Trophoblast cell (in vitro differentiated cells and primary cell): Measurements from ENCODE around the gene ZNF678.
"Not testable (repeated sequence)": the region's sequence is repeated elsewhere in the genome, so short reads cannot be mapped to it uniquely, and the experiment has no call there.

Source experiments
- DNase-seq, 2 donors: peaks; one replicate each; pipeline ENCODE4 v3.0.0-alpha.2; 2016
- H2AFZ ChIP-seq: 2 replicates; pipeline ENCODE4 v1.6.1; 2013; ENCODE audit warnings: low read length, moderate library complexity, mild to moderate bottlenecking; ENCODE audit not compliant: insufficient read depth, poor library complexity
- H2AK5ac ChIP-seq: 2 replicates; pipeline ENCODE4 v1.6.1; 2013; ENCODE audit warnings: mild to moderate bottlenecking, low read length
- H2BK120ac ChIP-seq: 2 replicates; pipeline ENCODE4 v1.6.1; 2013; ENCODE audit warnings: low read length, mild to moderate bottlenecking, moderate library complexity; ENCODE audit not compliant: insufficient read depth, poor library complexity
- H2BK12ac ChIP-seq: 2 replicates; pipeline ENCODE4 v1.6.1; 2013; ENCODE audit warnings: mild to moderate bottlenecking, low read length, moderate library complexity
- H2BK5ac ChIP-seq: 2 replicates; pipeline ENCODE4 v1.6.1; 2013; ENCODE audit warnings: low read length, low read depth, moderate library complexity, mild to moderate bottlenecking; ENCODE audit not compliant: poor library complexity
- H3K14ac ChIP-seq: 2 replicates; pipeline ENCODE4 v1.6.1; 2013; ENCODE audit warnings: mild to moderate bottlenecking, low read length
- H3K18ac ChIP-seq: 2 replicates; pipeline ENCODE4 v1.6.1; 2013; ENCODE audit warnings: mild to moderate bottlenecking, low read length
- H3K23ac ChIP-seq: 2 replicates; pipeline ENCODE4 v1.6.1; 2013; ENCODE audit warnings: low read length
- H3K27ac ChIP-seq: 2 replicates; pipeline ENCODE4 v1.5.1; 2013; ENCODE audit warnings: low read depth, mild to moderate bottlenecking, inconsistent platforms, low read length, moderate library complexity
- H3K27me3 ChIP-seq: 2 replicates; pipeline ENCODE4 v1.6.1; 2013; ENCODE audit warnings: inconsistent platforms, mild to moderate bottlenecking, low read length, moderate library complexity; ENCODE audit not compliant: insufficient read depth
- H3K36me3 ChIP-seq, 2 experiments: 1 replicate in 1 of 2; 2 replicates in 1 of 2; pipeline ENCODE4 v1.6.1; 2013; ENCODE audit warnings: low read length in 2 of 2, mild to moderate bottlenecking in 2 of 2, moderate library complexity in 1 of 2; ENCODE audit not compliant: insufficient read depth in 2 of 2, control insufficient read depth in 1 of 2
- H3K4ac ChIP-seq: 2 replicates; pipeline ENCODE4 v1.6.1; 2013; ENCODE audit warnings: low read depth, mild to moderate bottlenecking, low read length, moderate library complexity
- H3K4me1 ChIP-seq, 2 experiments: 1 replicate in 1 of 2; 2 replicates in 1 of 2; pipeline ENCODE4 v1.6.1; 2013; ENCODE audit warnings: low read length in 2 of 2, mild to moderate bottlenecking in 2 of 2, moderate library complexity in 1 of 2; ENCODE audit not compliant: insufficient read depth in 2 of 2, control insufficient read depth in 1 of 2
- H3K4me2 ChIP-seq: 2 replicates; pipeline ENCODE4 v1.6.1; 2013; ENCODE audit warnings: inconsistent platforms, mild to moderate bottlenecking, low read length, moderate library complexity
- H3K4me3 ChIP-seq: 2 replicates; pipeline ENCODE4 v1.5.1; 2013; ENCODE audit warnings: mild to moderate bottlenecking, low read depth, low read length, inconsistent platforms
- H3K79me1 ChIP-seq: one replicate; pipeline ENCODE4 v1.6.1; 2013; ENCODE audit warnings: low read length
- H3K79me2 ChIP-seq: 2 replicates; pipeline ENCODE4 v1.6.1; 2013; ENCODE audit warnings: low read length, mild to moderate bottlenecking; ENCODE audit not compliant: control insufficient read depth, insufficient read depth, poor library complexity
- H3K9ac ChIP-seq: 2 replicates; pipeline ENCODE4 v1.6.1; 2013; ENCODE audit warnings: mild to moderate bottlenecking, low read length
- H3K9me3 ChIP-seq: 2 replicates; pipeline ENCODE4 v1.6.1; 2013; ENCODE audit warnings: low read depth, mild to moderate bottlenecking, control low read depth, inconsistent platforms, low read length; ENCODE audit not compliant: insufficient read depth
- H4K12ac ChIP-seq: 2 replicates; pipeline ENCODE4 v1.6.1; 2013; ENCODE audit warnings: low read depth, mild to moderate bottlenecking, low read length, moderate library complexity
- H4K8ac ChIP-seq: 2 replicates; pipeline ENCODE4 v1.6.1; 2013; ENCODE audit warnings: low read depth, mild to moderate bottlenecking, low read length, moderate library complexity
- H4K91ac ChIP-seq: one replicate; pipeline ENCODE4 v1.6.1; 2013; ENCODE audit warnings: low read depth, mild to moderate bottlenecking, low read length, moderate library complexity
- WGBS: extraction: QIAGEN DNeasy Blood & Tissue Kit; methylation state at CpG from one replicate; pipeline ENCODE4 v1.1.7; 2013; ENCODE audit warnings: missing lambda C conversion rate; ENCODE audit not compliant: insufficient read length, insufficient coverage; ENCODE audit errors: extremely low coverage; 5-methylcytosine and 5-hydroxymethylcytosine counted together

Gene ZNF678

GRCh38 chr1:227548448-227548847 lies 14.9 kb upstream of the ZNF678 start:
- no peak overlapping the region for H3K14ac ChIP-seq
- no peak overlapping the region for H2AFZ ChIP-seq
- no peaks in the 10 kb centered on the region for H3K4me1 ChIP-seq
- H3K23ac ChIP-seq: no peak overlapping the region
- H3K9me3 ChIP-seq: peaks cover 13% of the 10 kb centered on the region
- H4K8ac ChIP-seq: no peak overlapping the region
- no peak overlapping the region for H2BK120ac ChIP-seq
- H3K36me3 ChIP-seq: no peaks in the 10 kb centered on the region
- H4K91ac ChIP-seq: no peak overlapping the region
- no peak overlapping the region for H2BK12ac ChIP-seq
- no peak overlapping the region for H3K27ac ChIP-seq
- H3K79me1 ChIP-seq: no peaks in the 10 kb centered on the region
- H3K4ac ChIP-seq: no peak overlapping the region
- no peak overlapping the region for H3K4me3 ChIP-seq
- no peaks in the 10 kb centered on the region for H3K79me2 ChIP-seq
- no peak for DNase-seq
- no CpG with 5 or more reads among the region's 3 CpGs for WGBS
- no peak overlapping the region for H4K12ac ChIP-seq
- H3K27me3 ChIP-seq: no peaks in the 10 kb centered on the region
- H3K18ac ChIP-seq: no peak overlapping the region
- no peak overlapping the region for H3K9ac ChIP-seq
- H2BK5ac ChIP-seq: no peak overlapping the region
- no peak overlapping the region for H2AK5ac ChIP-seq
- no peak overlapping the region for H3K4me2 ChIP-seq

- Histone ChIP-seq H3K79me1 (no peaks in the 10 kb centered on the region), H3K18ac (no peak overlapping the region), H3K23ac (no peak overlapping the region), H4K12ac (no peak overlapping the region), H2AFZ (no peak overlapping the region), H3K4me1 (no peaks in the 10 kb centered on the region), H4K91ac (no peak overlapping the region), H3K36me3 (no peaks in the 10 kb centered on the region), H3K14ac (no peak overlapping the region), H2BK120ac (no peak overlapping the region), H3K9me3 (peaks cover 13% of the 10 kb centered on the region), H3K4ac (no peak overlapping the region), H2BK5ac (no peak overlapping the region), H3K9ac (no peak overlapping the region), H2AK5ac (no peak overlapping the region), H4K8ac (no peak overlapping the region), H3K27me3 (no peaks in the 10 kb centered on the region), H2BK12ac (no peak overlapping the region), H3K79me2 (no peaks in the 10 kb centered on the region), H3K27ac (no peak overlapping the region), H3K4me2 (no peak overlapping the region), H3K4me3 (no peak overlapping the region)
- no peak for DNase-seq
- WGBS: no CpG with 5 or more reads among the region's 2 CpGs
Measured at GRCh38 chr1:227549892-227550291, 13.5 kb upstream of the ZNF678 start.

- H2AFZ ChIP-seq, H3K9me3 ChIP-seq, H2BK5ac ChIP-seq, H3K4ac ChIP-seq, H3K23ac ChIP-seq, H3K4me3 ChIP-seq, H3K27me3 ChIP-seq, H2BK120ac ChIP-seq, H2BK12ac ChIP-seq, H3K14ac ChIP-seq, H3K27ac ChIP-seq, H2AK5ac ChIP-seq, H3K4me2 ChIP-seq, H3K9ac ChIP-seq, H4K12ac ChIP-seq, H3K18ac ChIP-seq, H3K79me1 ChIP-seq, H3K36me3 ChIP-seq, H3K4me1 ChIP-seq, DNase-seq, H3K79me2 ChIP-seq, H4K8ac ChIP-seq, H4K91ac ChIP-seq: not testable (repeated sequence)
- WGBS: no CpG with 5 or more reads among the region's 1 CpG
Measured at GRCh38 chr1:227551881-227552280, 11.5 kb upstream of the ZNF678 start.

- no peak overlapping the region for H4K12ac ChIP-seq
- H3K79me2 ChIP-seq: no peaks in the 10 kb centered on the region
- H2BK120ac ChIP-seq: no peak overlapping the region
- H4K8ac ChIP-seq: no peak overlapping the region
- no peak overlapping the region for H3K14ac ChIP-seq
- no peaks in the 10 kb centered on the region for H3K27me3 ChIP-seq
- no peak overlapping the region for H3K4me3 ChIP-seq
- no peak overlapping the region for H4K91ac ChIP-seq
- no peaks in the 10 kb centered on the region for H3K4me1 ChIP-seq
- H3K79me1 ChIP-seq: no peaks in the 10 kb centered on the region
- H3K9ac ChIP-seq: no peak overlapping the region
- no peak overlapping the region for H2AFZ ChIP-seq
- no peak for DNase-seq
- no peak overlapping the region for H3K4me2 ChIP-seq
- peaks cover 6% of the 10 kb centered on the region for H3K9me3 ChIP-seq
- no peak overlapping the region for H3K27ac ChIP-seq
- WGBS: no CpG with 5 or more reads among the region's 7 CpGs
- no peak overlapping the region for H2BK5ac ChIP-seq
- H2AK5ac ChIP-seq: no peak overlapping the region
- H3K23ac ChIP-seq: no peak overlapping the region
- no peak overlapping the region for H3K4ac ChIP-seq
- H3K36me3 ChIP-seq: no peaks in the 10 kb centered on the region
- H2BK12ac ChIP-seq: no peak overlapping the region
- no peak overlapping the region for H3K18ac ChIP-seq
Measured at GRCh38 chr1:227556288-227556687, 7.1 kb upstream of the ZNF678 start.
